ENCODE data around the gene GNPTAB. TPM values are rescaled to one million over a fixed set of nuclear protein-coding genes. Genes with fewer than 3 reads are reported as not detected.
A peak's percentile ranks its signal among the peaks of the same experiment; 100 is the strongest.

GNPTAB gene
- total RNA-seq, 2 donors from 2014 or later, result 41.1 to 45.1 TPM

- ATAC-seq (no peak), DNase-seq (no peak)
- intact Hi-C loops (cut with DNase I), result no loop called here
These were observed 50.2 kb downstream of the GNPTAB start for GRCh38 chr12:101780599-101780998.

- no peak for DNase-seq
- no peak for ATAC-seq
- intact Hi-C loops (cut with DNase I), result no loop called here
These were observed 51.1 kb downstream of the GNPTAB start for GRCh38 chr12:101779626-101780025.

GRCh38 chr12:101779200-101779599, 51.6 kb downstream of the GNPTAB start:
- ATAC-seq, result no peak
- DNase-seq, result no peak
- intact Hi-C loops (cut with DNase I), result no loop called here

DNA sequence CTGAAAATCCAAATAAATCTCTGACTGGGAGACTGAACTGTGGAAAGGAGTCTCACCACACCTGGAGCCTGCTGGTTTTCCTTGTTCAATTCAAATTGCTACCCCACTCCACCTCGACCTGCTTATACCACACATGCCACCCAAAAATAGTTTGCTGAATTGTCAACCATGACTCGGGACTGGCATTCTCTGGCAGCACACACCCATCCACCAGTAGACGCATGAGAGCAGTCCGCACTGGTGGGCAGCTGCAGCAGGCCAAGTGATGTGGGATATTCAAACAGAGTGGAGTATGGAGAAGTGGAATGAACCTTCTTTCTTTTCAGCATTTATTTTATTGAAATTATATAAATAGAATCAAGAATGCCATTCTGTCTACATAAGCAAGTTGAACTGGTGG, 52.8 kb downstream of the GNPTAB start:
- intact Hi-C loops (cut with DNase I), result no loop called here
- ATAC-seq (peak; percentile 38 to 53), DNase-seq (no peak)

DNA sequence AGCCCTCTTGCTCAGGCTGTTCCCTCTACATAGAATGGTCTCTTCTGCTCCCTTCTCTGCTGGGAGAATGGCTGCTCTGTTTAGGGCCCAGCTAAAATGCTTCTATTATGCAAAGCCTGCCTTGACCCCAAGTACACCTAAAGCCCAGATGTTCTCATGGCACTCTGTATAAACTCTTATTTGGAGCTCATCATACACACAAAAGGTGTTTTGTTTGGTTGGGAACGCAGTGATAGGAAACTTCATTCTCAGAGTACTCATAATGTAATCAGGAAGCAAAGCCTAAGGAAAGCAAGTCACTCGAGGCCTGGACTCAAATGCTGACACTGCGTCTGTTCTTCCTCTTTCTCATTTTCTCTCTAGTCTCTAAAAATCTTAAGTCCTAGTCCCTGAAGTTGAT, 53.3 kb downstream of the GNPTAB start:
- ATAC-seq, result no peak
- intact Hi-C loops (cut with DNase I), result no loop called here

GRCh38 chr12:101775816-101776215, 54.9 kb downstream of the GNPTAB start:
- intact Hi-C loops (cut with DNase I), result no loop called here
- no peak for ATAC-seq
- DNase-seq, result no peak

More for the DNA sequence above, 53.3 kb downstream of the GNPTAB start:
- no peak for DNase-seq

DNA sequence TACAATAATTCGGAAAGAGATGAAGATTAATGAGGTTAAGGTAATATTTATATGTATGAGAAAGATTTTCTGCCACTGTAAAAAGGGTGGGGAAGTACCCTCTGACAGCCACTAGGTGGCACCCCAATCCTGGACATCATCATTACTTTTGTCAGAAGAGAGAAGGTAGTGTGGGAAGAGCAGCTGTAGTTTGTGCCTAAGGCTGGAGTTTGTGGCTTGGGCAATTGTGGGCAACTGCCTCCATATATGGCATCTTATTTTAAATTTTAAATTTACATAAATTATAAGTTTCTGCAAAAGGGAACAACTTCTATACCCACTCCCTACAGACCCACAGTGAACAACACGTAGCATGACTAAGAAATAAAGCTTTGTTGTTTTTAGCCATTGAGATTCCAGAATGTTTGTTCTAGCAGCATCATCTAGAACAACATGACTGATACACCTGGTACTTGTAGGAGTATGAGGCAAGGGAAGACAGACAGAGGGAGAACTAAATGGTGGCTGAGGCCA, 57.1 kb downstream of the GNPTAB start:
- intact Hi-C loops (cut with DNase I), result loop anchor here (2.0 to 5.0 kb wide), 3 partner anchors 57 to 67 kb away; partner anchors contain the start of gene GNPTAB (in 2 of the 2)
- peak; percentile 79 to 81 for ATAC-seq
- DNase-seq, result peak; percentile 49

GRCh38 chr12:101772012-101772775, 58.6 kb downstream of the GNPTAB start:
- DNase-seq, result no peak
- no peak for ATAC-seq
- intact Hi-C loops (cut with DNase I), result loop anchor here (2.0 to 5.0 kb wide), 3 partner anchors 59 to 69 kb away; partner anchors contain the start of gene GNPTAB (in 2 of the 2)

GRCh38 chr12:101769865-101770264, 60.9 kb downstream of the GNPTAB start:
- intact Hi-C loops (cut with DNase I), result loop anchor here in 1 of 2 donors (5.0 kb wide), 1 partner anchor 62 kb away; the partner anchor contains the start of gene GNPTAB
- DNase-seq, result no peak

DNA sequence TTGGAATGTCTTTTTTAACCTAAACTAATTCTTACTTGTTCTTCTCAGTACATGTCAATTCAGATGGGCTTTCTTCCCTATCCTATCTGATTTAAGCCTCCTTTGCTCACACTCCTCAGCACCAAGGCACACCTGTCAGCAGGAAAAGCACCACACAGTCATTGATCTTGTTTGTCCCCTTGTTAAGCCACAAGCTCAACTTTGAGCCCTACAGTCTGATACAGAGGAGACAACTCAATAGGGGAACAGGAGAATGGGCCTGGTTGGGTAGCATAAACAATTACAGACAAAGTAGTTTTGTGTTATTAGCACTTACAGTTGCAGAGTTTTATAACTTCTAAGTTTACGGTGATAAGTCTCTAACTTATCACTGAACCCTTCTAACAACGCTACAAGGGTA, 62.0 kb downstream of the GNPTAB start:
- DNase-seq, result no peak
- intact Hi-C loops (cut with DNase I), result no loop called here
- ATAC-seq, result no peak

More at GRCh38 chr12:101769865-101770264, 60.9 kb downstream of the GNPTAB start:
- no peak for ATAC-seq

DNA sequence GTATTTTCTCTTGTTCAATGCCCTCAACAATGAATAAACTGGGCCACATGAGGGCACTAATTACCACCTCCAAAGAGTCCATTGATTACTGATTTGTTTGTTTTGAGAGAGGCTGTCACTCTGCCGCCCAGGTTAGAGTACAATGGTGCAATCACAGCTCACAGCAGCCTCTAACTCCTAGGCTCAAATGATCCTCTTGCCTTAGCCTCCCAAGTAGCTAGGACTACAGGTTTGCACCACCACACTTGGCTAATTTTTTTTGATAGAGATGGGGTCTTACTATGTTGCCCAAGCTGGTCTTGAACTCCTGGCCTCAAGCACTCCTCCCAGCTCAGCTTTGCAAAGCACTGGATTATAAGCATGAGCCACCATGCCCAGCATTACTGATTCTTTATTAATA, 63.2 kb downstream of the GNPTAB start:
- ATAC-seq (no peak), DNase-seq (no peak)
- intact Hi-C loops (cut with DNase I), result no loop called here

DNA sequence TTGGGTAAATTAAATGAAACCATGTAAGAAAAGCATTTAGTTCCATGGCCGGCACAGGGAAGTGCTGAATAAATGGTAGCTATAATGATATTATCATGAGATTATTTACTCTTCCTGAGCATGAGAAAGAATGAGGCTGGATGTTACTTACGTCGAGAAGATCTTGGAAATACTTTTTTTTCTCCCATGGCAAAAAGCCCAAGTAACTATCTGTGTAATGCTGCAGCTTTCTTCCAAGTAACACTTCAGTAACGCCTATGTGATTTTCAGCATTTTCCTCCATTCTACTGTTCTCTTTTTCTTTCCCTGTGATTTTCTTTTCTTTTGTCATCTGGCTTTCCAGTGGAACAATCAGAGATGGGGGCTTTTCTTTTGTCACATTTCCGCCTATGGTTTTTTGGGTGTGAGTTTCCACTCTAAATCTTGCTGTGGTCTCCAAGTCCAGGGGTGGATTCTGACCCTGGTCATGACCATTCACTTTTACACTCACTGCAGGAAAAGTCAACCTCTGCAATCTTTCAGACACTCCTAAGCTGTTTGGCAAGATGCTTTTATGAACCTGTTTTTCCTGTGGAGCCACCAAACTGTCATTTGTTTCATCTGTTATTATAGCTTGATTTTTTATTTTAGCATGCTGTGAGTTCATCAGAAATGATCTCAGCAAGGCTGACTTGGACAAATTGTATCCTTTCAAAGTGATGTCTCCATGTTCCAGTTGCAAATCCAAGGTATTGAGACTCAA, 66.5 kb downstream of the GNPTAB start:
- intact Hi-C loops (cut with DNase I), result no loop called here
- DNase-seq (no peak), ATAC-seq (peak in 1 of 2 donors; percentile 16)

DNA sequence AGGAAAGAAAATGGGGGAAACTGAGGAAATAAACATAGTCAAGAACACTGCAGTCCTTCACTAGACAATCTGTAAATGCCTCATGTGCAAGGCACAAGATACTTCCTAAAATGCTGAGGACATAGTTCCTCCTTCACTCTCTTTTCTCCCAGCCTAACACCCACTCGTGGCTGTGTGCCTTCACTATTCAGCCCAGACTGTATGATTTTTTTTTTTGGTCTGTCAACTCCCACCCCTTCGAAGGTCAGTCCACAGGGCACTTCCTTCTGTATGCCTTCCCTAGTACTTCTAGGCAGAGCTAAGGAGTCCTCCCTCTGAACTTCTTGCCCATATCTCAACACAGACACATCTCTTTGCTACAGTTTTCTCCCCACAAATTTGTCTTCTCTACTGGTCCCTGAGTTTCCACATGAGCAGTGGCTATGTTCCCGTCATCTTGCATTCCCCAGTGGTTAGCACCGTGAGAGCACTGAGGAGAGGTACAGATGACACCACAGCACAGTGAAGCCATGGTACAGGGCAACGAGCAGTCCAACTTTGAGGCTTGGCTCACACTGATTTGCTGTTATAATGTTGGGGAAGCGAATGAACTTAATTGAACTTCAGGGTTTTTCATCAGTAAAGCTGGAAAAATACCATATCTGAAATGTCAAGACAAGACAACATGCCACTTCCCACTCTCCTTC, 67.4 kb downstream of the GNPTAB start:
- DNase-seq (no peak), ATAC-seq (peak; percentile 46 to 71)
- intact Hi-C loops (cut with DNase I), result no loop called here

- DNase-seq (no peak), ATAC-seq (no peak)
- intact Hi-C loops (cut with DNase I), result no loop called here
These were observed 69.0 kb downstream of the GNPTAB start for GRCh38 chr12:101761781-101762180.

GRCh38 chr12:101761350-101761749, 69.4 kb downstream of the GNPTAB start:
- intact Hi-C loops (cut with DNase I), result no loop called here
- DNase-seq (no peak), ATAC-seq (no peak)

- DNase-seq (no peak), ATAC-seq (no peak)
- intact Hi-C loops (cut with DNase I), result loop anchor here in 1 of 2 donors (10.0 kb wide), 1 partner anchor 345 kb away; no protein-coding TSS in a partner anchor
These were observed 71.2 kb downstream of the GNPTAB start for GRCh38 chr12:101759396-101760047.

- DNase-seq (no peak), ATAC-seq (no peak)
- intact Hi-C loops (cut with DNase I), result loop anchor here in 1 of 2 donors (10.0 kb wide), 1 partner anchor 335 kb away; no protein-coding TSS in a partner anchor
These were observed 80.6 kb downstream of the GNPTAB start for GRCh38 chr12:101750152-101750551.

DNA sequence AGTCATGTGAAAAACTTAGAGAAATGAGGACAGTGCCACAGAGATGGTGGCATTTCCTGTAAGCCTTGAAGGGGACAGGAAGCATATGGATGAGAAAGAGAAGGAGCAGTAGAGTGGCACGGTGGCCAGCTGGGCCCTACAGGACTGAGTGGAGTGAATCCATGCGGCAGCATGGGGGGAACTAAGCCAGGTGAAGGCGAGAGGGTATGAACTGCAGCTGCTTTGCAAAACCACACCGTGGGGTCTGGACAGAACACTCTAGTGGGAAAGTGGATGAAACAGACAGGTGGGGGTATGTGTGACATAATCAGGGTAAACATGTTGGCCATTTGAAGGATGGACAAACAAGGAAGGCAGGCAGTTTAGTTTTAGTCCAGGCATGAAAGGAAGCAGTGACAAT, 81.1 kb downstream of the GNPTAB start:
- DNase-seq, result no peak

GRCh38 chr12:101748907-101749306, 81.9 kb downstream of the GNPTAB start:
- no peak for ATAC-seq
- intact Hi-C loops (cut with DNase I), result loop anchor here in 1 of 2 donors (10.0 kb wide), 1 partner anchor 184 kb away; no protein-coding TSS in a partner anchor
- DNase-seq, result no peak

More for the DNA sequence above, 81.1 kb downstream of the GNPTAB start:
- intact Hi-C loops (cut with DNase I), result loop anchor here in 1 of 2 donors (10.0 kb wide), 2 partner anchors 185 to 335 kb away; no protein-coding TSS in a partner anchor
- ATAC-seq, result no peak

Data from left cardiac atrium (tissue), 4 donors.